Midbrain (tissue), 1 donor: Measurements from ENCODE around the gene UBQLN1.
A peak's percentile ranks its signal among the peaks of the same experiment; 100 is the strongest.

Experiments
- DNase-seq: peaks from one replicate; lab custom pipeline; 2025; lab: John Stamatoyannopoulos, UW

UBQLN1 gene

GRCh38 chr9:83691492-83691891 is 16.3 kb downstream of the UBQLN1 start:
- DNase-seq: no peak

DNA sequence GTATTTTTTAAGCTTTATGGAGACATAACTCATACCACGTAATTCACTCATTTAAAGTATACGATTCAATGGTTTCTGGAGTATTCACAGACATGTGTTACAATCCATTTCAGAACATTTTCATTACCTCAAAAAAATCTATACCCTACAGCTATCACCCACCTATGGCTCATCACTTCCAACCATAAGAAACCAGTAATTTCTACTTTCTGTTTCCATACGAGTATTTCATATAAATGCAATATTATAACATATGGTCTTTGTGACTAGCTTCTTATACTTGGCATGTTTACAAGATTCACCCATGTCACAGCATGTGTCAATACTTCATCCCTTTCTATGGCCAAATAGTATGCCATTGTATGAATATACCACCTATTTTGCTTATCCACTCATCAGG is 18.8 kb downstream of the UBQLN1 start:
- no peak for DNase-seq

DNA sequence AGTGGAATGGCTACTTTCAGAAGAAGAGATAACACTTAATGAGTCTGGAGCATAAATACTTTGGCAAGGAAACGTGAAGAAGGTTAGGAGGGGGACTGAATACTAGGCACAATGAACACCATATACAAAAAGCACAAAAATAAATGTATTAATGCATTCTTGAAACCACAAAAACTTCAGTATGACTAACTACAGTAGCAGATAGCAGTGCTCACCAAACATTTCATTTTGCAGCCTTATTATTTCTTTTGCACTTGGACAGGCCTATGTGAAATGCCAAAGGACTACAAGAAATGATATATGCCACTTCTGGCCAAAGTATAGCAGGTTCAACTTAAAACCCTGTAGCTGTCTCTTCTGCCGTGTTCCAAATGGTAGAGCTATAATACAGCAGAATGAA is 26.3 kb downstream of the UBQLN1 start:
- no peak for DNase-seq

GRCh38 chr9:83680233-83680632 is 27.5 kb downstream of the UBQLN1 start:
- DNase-seq: no peak

GRCh38 chr9:83677596-83677995 is 30.2 kb downstream of the UBQLN1 start:
- no peak for DNase-seq

DNA sequence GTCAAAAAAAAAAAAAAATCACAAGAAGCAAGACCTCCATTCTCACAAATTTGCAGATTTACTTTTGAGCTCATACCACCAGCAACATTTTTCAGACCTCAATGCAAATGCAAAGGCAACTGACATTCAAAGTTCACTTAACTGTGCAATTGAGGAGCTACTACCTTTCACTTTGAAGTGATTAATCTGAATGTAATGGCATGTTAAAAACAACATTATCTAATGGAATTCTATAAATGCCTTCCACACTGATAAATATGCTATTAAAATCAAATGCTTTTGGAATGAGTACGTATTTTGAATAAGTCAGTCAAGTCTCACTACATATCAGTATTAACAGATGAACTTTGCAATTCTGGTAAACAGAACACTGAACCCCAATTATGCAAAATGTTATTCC is 32.3 kb downstream of the UBQLN1 start:
- DNase-seq: no peak

- DNase-seq: no peak
Measured at GRCh38 chr9:83671451-83671850, 36.3 kb downstream of the UBQLN1 start.

- DNase-seq: no peak
Measured at GRCh38 chr9:83670381-83670780, 37.4 kb downstream of the UBQLN1 start.

DNA sequence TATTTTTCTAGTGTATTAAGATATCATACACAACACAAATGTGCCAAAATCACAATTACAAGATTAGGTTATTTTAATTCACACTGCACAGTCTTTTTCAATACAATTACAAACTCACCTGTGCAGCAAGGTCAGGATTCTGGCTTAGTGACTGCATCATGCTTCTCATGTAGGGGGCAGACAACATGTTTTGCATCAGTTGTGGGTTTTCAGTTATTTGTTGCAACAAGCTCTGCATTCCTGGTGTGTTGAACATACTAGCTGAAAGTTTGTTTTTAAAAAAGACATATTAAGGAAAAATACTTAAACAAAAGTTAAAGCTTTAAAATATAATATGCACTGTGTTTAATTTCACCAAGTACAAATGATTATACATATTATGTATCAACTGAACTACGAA is 38.7 kb downstream of the UBQLN1 start:
- no peak for DNase-seq

- DNase-seq: no peak
Measured at GRCh38 chr9:83665580-83666200, 42.1 kb downstream of the UBQLN1 start.

GRCh38 chr9:83662933-83663332 is 44.8 kb downstream of the UBQLN1 start:
- DNase-seq: no peak

GRCh38 chr9:83656952-83657351 is 50.8 kb downstream of the UBQLN1 start:
- no peak for DNase-seq

DNA sequence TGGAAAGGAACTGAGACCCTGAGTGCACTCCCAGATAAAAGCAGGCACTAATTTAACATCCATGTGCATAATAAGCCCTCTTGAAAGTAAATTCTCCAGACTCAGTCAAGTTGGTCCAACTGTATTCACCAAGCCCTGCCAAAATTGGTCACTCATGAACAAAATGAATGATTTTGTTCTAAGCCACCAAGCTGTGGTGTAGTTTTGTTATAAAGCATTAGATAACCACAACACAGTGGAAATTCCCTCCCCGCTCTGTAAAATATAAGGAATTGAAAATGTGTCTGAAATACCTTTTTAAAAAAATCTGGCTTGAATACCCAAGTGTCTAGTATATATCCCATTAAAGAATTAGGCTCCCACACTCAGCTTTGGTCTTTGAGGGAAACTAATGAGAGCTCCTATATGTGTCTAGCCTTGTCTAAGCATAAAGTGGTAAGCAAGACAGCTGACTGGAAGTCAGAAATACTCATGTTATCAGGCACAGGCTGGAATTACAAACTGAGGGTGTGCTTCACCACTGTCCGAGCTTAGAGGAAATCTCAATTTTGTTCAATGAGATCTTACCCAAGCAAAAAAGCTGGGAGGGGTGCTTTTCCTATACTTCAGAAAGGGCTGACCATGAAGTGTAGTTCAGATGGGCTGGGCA is 51.6 kb downstream of the UBQLN1 start:
- no peak for DNase-seq

DNA sequence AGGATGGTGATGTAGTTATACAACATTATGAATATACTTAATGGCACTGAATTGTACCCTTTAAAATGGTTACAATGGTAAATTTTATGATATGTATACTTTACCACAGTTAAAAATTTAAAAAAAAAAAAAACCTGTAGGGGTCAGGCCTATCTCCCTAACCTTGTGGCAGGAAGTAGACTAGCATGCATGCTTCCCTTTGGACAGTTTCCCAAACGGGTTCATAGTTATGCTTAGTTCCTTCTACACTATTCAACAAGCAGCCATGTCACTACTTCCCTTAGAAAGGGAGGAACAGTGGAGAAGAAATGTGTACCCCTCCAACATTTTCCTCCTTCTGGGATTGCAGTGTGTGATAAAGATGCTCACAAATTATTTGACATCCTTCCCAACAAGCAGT is 52.3 kb downstream of the UBQLN1 start:
- no peak for DNase-seq

- no peak for DNase-seq
Measured at GRCh38 chr9:83652433-83652832, 55.3 kb downstream of the UBQLN1 start.

DNA sequence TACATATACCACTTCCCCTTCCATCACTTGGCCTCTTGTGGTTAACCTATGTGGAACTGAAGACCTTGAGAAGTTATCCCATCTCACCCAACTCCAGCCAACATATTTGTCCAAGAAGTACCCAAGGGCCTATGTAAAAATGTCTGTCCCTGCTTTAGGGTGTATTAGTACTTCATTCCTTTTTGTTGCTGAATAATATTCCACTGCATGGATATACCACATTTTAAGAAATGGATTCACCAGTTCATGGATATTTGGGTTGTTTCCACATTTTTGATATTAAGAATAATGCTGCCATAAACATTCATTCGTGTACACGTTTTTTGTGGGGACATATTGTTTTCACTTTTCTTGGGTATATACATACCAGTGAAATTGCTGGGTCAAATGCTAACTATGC is 56.2 kb downstream of the UBQLN1 start:
- no peak for DNase-seq

DNA sequence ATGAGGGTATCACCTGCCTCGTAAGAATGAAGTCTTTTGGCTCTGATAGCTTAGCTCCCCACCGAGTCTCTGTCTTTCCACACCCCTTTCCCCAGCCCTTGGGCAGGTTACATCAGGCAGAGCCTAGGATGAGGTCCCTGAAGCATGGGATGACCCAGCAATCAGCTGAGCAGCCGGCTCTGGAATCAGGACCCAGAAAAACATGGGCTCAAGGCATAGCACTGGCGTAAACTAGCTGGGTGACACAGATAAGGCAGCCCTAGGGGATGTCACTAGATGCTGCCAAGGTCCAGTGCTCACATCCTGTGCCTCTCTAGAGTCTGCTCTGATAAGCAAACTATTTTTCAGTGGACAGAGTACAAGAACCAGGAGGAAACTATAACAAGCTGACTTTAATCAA is 58.2 kb downstream of the UBQLN1 start:
- DNase-seq: no peak

GRCh38 chr9:83649080-83649479 is 58.7 kb downstream of the UBQLN1 start:
- DNase-seq: peak; percentile 28

- DNase-seq: no peak
Measured at GRCh38 chr9:83646500-83647239, 61.1 kb downstream of the UBQLN1 start.

DNA sequence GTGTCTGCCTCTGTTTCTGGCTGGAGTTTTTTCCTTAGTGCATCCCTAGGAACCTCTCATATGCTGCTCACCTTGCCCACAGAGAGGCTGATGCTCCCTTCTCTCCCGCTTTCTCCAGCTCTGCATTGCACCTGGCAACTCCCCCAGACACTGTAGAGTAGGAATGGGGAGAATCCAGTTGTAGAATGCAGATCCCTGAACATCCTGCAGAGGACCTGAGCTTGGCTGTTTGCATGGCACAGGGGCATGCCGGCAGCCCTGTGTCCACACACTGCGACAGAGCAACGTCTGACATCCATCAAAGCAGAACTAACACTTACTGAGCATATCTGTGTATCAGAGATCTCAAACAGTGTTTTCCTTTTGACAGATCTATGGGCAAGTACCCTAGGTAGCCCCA is 65.0 kb downstream of the UBQLN1 start:
- no peak for DNase-seq

DNA sequence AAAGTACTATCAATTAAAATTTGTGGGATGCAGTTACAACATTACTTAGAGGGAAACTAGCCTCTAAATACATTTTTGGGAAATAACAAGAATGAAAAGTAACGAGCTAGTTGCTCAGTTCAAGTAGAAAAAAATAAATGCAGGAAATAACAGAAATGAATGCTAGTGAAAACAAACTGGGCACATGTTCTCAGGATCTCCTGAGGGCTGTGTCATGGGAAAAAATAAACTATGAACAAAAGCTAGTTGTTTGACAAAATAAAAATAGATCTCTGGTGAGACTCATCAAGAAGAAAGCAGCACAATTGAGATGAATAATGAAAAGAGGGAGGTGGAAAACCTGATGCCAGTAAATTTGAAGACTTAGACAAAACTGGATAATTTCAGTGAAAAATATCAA is 68.5 kb downstream of the UBQLN1 start:
- DNase-seq: no peak

- DNase-seq: no peak
Measured at GRCh38 chr9:83637389-83637788, 70.4 kb downstream of the UBQLN1 start.

DNA sequence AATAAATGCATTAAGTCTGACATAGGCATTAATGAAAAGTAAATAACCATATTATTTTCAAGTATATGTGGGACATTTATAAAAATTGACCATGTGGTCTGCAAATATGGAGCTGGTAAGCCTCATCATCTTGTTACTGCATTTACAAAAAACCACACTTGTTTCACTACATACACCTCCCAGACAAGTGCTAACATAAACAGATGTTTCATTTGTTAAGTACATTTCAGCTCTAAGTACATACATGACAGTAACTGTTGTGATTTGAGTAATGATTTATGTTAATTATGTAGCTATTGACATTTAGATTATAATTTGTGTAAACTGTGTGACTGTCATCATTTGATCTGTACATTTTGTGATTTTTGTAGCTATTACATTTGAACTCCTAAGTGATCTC is 70.9 kb downstream of the UBQLN1 start:
- no peak for DNase-seq
